Left ventricle myocardium superior (tissue), 1 donor: ENCODE results near the gene GHR. TPM values are rescaled to one million over a fixed set of nuclear protein-coding genes. Genes with fewer than 3 reads are reported as not detected.
"Not testable (repeated sequence)": the region's sequence is repeated elsewhere in the genome, so short reads cannot be mapped to it uniquely, and the experiment has no call there.

Source experiments
- ATAC-seq: fragments of 200-7000 bp; cut with Tn5 transposase; one replicate; pipeline ENCODE4 v1.9.1; 2020; ENCODE audit warnings: mild to moderate bottlenecking, moderate library complexity
- DNase-seq: peaks from one replicate; pipeline ENCODE4 v3.0.0-alpha.2; 2020
- intact Hi-C: fragments of 100-400 bp; cut with micrococcal nuclease; formaldehyde crosslinking; loops from one replicate; pipeline ENCODE4 v1.11.0; 2022
- total RNA-seq: library from RNA; stranded (reverse); fragmentation: NEBNext Ultra II Directional; extraction: Animal tissue kit (Norgen Biotek cat#: 25700); gene quantifications from one replicate; pipeline ENCODE4 v1.2.1, GENCODE V29; 2021
- donor health status: DM: no; HTN: yes; CAD: no; lungs with severe emphysema.

The GHR gene
- total RNA-seq, 1 donor from 2014 or later = 11.9 TPM

- intact Hi-C loops, ATAC-seq, DNase-seq: not testable (repeated sequence)
Measured at GRCh38 chr5:42734531-42735058, 311.4 kb downstream of the GHR start.

- intact Hi-C loops = no loop called here
- no peak for DNase-seq
- no peak for ATAC-seq
Measured at GRCh38 chr5:42740920-42741319, 317.7 kb downstream of the GHR start.

DNA sequence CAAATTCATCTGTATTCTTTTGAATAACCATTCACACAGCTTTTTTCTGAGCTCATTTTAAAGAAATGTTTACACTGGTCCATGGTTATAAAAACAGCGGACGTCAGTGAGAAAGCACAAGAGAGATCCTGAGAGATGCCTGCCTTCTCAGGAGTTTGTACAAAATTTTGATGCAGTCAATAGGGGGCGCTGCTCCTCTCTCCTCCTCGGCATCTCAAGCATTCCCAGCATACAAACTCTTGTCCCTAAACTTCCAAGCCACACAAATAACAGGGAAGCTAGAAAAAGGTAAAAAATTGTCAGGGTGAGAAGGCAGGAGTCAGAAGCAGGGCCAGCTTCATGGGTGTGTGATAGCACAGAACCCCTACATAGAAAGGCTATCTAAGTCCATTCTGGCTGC lies 322.2 kb downstream of the GHR start:
- intact Hi-C loops = no loop called here
- ATAC-seq = no peak
- no peak for DNase-seq

GRCh38 chr5:42745856-42746255 lies 322.6 kb downstream of the GHR start:
- DNase-seq (no peak), ATAC-seq (no peak)
- intact Hi-C loops = no loop called here

GRCh38 chr5:42749020-42749419 lies 325.8 kb downstream of the GHR start:
- intact Hi-C loops = no loop called here
- DNase-seq (no peak), ATAC-seq (no peak)

DNA sequence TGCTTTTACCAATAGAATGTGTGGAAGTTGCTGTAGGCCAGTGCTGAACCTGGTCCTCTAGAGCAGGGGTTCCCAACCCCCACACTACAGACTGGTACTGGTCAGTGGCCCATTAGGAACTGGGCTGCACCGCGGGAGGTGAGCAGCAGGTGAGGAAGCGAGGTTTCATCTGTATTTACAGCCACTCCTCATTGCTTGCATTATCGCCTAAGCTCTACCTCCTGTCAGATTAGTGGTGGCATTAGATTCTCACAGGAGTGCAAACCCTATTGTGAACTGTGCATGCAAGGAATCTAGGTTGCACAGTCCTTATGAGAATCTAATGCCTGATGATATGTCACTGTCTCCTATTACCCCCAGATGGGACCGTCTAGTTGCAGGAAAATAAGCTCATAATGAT lies 327.3 kb downstream of the GHR start:
- DNase-seq (no peak), ATAC-seq (no peak)
- intact Hi-C loops = no loop called here

DNA sequence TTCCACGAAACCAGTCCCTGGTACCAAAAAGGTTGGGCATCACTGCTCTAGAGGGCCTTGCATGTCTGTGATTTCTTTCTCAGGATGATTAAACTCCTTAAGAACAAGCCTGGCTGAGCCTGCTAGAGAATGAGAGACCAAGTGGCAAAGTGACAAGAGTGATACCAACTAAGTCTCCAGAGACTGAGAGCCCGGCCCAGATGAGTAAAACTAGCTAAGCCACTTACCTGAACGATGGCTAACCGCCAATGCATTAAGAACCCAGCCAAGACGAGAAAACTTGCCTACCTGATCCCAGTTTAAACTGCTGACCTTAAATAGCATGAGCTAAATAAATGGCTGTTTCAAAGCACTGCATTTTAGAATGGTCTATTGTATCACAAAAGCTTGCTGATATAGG lies 327.8 kb downstream of the GHR start:
- DNase-seq (no peak), ATAC-seq (no peak)
- intact Hi-C loops = no loop called here

- intact Hi-C loops = no loop called here
- no peak for ATAC-seq
- no peak for DNase-seq
Measured at GRCh38 chr5:42753099-42753498, 329.9 kb downstream of the GHR start.

DNA sequence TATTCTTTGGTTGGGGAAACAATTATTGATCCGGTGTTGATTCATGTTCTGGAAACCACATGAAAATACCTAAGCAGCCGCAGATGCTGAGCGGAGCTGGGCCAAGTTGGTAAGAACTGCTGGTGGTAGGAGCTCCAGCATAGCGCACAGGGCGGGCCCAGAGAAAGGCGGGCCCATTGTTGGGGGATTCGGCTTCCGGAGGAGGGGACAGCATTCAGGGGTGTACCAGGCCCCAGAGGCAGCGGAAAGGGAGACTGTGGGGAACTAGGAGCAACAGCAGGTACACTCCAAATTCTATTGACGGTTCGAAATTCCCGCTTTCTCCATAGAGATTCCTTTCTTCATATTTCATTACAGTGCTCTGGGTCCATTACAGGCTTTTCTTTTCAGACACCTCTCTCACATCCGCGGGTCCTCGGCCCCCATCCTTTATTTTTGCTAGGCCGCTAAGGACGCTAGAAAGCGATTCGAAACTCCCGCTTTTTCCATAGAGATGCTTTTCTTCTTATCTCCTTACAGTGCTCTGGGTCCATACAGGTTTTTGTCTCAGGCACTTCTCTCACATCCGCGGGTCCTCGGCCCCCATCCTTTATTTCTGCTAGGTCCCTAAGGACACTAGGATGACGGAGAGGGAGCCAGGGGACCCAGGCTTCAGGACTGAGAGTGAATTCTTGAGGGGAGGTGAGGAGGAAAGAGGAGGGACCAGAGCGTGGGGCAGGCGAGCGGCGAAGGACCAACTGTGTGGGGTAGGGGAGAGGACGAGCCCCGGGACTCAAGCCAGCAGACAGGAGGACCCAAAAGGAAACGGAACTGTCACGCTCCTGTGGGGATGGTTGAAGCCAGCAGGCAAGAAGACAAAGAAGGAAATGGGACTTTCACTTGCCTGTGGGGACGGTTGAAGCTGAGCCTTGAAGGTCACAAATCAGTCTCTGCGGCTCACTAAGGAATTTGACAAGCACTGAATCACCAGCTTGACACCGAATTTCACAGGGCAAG lies 333.7 kb downstream of the GHR start, which contains the start of gene CCDC152:
TSS of gene CCDC152 (plus strand) at position 213 of the 996 bp plus-strand sequence. CDS start 2,304 bp downstream, outside the sequence.
- intact Hi-C loops = no loop called here
- DNase-seq (peak; percentile 25), ATAC-seq (peak; percentile 65)

DNA sequence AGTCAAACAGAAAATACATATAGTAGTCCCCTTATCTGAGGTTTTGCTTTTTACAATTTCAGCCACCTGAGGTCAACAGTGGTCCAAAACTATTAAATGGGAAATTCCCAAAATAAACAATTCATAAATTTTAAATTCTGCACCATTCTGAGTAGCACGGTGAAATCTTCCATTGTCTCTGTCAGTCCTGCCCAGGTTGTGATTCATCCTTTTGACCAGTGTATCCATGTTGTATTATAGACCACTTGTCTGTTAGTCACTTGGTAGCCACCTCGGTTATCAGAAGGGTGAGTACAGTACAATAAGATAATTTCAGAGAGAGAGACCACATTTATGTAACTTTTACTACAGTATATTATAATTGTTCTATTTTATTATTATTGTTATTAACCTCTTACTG lies 336.2 kb downstream of the GHR start:
- no peak for ATAC-seq
- intact Hi-C loops = no loop called here
- DNase-seq = no peak

DNA sequence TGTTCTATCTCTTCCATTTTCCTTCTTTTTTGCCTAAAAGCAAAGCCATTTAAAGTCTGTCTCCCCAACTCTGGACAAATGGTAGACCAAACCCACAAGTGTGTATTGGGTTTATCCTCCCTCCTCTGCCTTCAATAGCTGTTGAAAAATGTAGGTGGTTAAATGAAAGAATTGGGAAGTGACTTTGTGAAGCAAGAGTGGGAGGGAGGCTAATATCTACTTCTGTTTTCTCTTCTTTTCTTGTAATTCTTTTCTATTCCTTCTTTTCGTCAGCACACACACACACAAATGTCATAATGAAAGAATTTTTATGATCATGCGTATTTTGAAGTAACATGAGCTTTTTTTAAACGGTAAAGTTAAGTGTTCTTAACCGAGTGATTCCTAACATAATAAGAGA lies 337.2 kb downstream of the GHR start:
- ATAC-seq (no peak), DNase-seq (no peak)
- intact Hi-C loops = loop anchor here (10.0 kb wide), 1 partner anchor 906 kb away; no protein-coding TSS in a partner anchor

GRCh38 chr5:42761791-42762190 lies 338.6 kb downstream of the GHR start:
- DNase-seq (no peak), ATAC-seq (no peak)
- intact Hi-C loops = loop anchor here (10.0 kb wide), 1 partner anchor 907 kb away; no protein-coding TSS in a partner anchor

GRCh38 chr5:42767491-42768105 lies 344.4 kb downstream of the GHR start:
- intact Hi-C loops = loop anchor here (10.0 kb wide), 1 partner anchor 913 kb away; no protein-coding TSS in a partner anchor
- DNase-seq (no peak), ATAC-seq (peak; percentile 26)

GRCh38 chr5:42768106-42768504 lies 344.9 kb downstream of the GHR start:
- ATAC-seq (no peak), DNase-seq (no peak)
- intact Hi-C loops = loop anchor here (10.0 kb wide), 1 partner anchor 913 kb away; no protein-coding TSS in a partner anchor

GRCh38 chr5:42770003-42770402 lies 346.8 kb downstream of the GHR start:
- no peak for ATAC-seq
- intact Hi-C loops = no loop called here
- no peak for DNase-seq
